ENCODE data around the gene ITGA2. TPM values are rescaled to one million over a fixed set of nuclear protein-coding genes. Genes with fewer than 3 reads are reported as not detected.

Gene ITGA2
- total RNA-seq, 1 experiment from 2014 or later: 36.7 TPM

DNA sequence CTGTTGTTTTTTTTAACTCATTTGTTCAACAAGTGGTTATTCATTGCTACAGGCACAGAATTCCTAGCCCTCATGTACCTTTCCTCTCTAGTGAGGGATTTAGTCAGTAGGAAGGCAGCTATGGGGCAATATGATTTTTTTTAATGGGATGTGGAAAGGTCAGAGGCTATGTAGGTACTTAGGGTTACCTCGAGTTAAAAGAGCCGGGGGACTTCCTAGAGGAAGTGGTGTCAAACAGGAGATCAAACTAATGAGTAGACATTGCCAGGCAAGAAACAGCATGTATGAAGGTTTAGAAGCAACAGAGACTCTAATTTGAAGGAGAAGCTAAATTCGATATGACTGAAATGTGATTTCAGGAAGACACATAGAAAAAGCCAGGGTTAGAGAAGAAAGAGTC lies 50.7 kb downstream of the ITGA2 start:
- Histone ChIP-seq H3K36me3 (ENCODE audit: low read depth, low read length) (peaks cover 25% of the 10 kb centered on the region), H3K4me3 (ENCODE audit: low read length) (no peak overlapping the region), H3K4me2 (ENCODE audit: low read length) (no peak overlapping the region), H3K27ac (ENCODE audit: low read length) (no peak overlapping the region), H2AFZ (ENCODE audit: low read length) (no peak overlapping the region), H3K9ac (ENCODE audit: low read length) (no peak overlapping the region), H3K4me1 (ENCODE audit: insufficient read depth, low read length) (peaks cover 47% of the 10 kb centered on the region), H3K9me3 (ENCODE audit: low read length) (no peaks in the 10 kb centered on the region), H4K20me1 (ENCODE audit: low read length) (no peaks in the 10 kb centered on the region), H3K27me3 (ENCODE audit: low read length) (no peaks in the 10 kb centered on the region), H3K79me2 (ENCODE audit: low read length) (peaks cover 52% of the 10 kb centered on the region), H3K9me2 (replicated peaks; ENCODE audit: low read length) (no peaks in the 10 kb centered on the region), H3F3A (ENCODE audit: low read length, unreplicated experiment) (peaks cover 5% of the 10 kb centered on the region)
- ChIA-PET CTCF (no interaction called here), POLR2A (ENCODE audit: unreplicated experiment) (interaction anchor here (0.5 kb wide), 1 partner anchor 49 kb away, joined by 3 read pairs; no protein-coding TSS in a partner anchor)
- no TSS peak for BruUV-seq (replicated peaks)
- DNase-seq: no peak
- ATAC-seq: no peak
- intact Hi-C loops (cut with micrococcal nuclease): loop anchor here (5.0 kb wide), 1 partner anchor 93 kb away; no protein-coding TSS in a partner anchor
- no peak for TF ChIP-seq EZH2phosphoT487 (IDR thresholded peaks at IDR 0.05; ENCODE audit: borderline replicate concordance, low read length)
- TF ChIP-seq, protein P1, sequence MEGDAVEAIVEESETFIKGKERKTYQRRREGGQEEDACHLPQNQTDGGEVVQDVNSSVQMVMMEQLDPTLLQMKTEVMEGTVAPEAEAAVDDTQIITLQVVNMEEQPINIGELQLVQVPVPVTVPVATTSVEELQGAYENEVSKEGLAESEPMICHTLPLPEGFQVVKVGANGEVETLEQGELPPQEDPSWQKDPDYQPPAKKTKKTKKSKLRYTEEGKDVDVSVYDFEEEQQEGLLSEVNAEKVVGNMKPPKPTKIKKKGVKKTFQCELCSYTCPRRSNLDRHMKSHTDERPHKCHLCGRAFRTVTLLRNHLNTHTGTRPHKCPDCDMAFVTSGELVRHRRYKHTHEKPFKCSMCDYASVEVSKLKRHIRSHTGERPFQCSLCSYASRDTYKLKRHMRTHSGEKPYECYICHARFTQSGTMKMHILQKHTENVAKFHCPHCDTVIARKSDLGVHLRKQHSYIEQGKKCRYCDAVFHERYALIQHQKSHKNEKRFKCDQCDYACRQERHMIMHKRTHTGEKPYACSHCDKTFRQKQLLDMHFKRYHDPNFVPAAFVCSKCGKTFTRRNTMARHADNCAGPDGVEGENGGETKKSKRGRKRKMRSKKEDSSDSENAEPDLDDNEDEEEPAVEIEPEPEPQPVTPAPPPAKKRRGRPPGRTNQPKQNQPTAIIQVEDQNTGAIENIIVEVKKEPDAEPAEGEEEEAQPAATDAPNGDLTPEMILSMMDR (conservative IDR thresholded peaks at IDR 0.05; ENCODE audit: low read depth, low read length): no peak
- TF ChIP-seq EZH2 (IDR thresholded peaks at IDR 0.05; ENCODE audit: low read length, unreplicated experiment): no peak

DNA sequence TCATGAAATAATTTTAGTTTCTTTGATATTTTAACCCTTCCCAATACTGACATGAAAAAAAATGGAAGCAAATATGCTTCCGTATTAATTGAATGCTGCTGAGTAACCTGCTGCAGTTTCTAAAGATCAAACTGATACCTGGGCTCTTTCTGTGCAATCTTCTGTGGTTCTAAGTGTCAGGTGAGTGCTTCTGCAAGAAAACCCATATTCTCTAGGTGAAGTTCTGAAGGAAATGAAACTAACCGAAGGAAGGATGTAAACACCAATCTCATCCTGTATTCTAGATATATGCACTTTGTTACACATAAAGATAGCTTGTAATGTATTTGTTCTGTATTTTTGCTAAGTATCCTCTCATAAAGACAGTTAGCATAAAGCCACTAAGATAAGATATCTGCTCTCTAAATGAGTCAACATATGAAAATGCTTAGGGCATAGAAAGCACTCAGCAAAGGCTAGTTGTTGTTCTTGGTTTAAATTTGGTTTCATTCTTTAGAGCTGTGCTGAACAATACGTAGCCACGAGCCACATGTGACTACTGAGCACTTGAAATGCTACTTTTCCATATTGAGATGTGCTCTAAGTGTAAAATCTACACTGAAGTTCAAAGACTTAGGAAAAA lies 52.0 kb downstream of the ITGA2 start:
- Histone ChIP-seq H3F3A (ENCODE audit: low read length, unreplicated experiment) (peaks cover 5% of the 10 kb centered on the region), H2AFZ (ENCODE audit: low read length) (no peak overlapping the region), H4K20me1 (ENCODE audit: low read length) (no peaks in the 10 kb centered on the region), H3K4me3 (ENCODE audit: low read length) (no peak overlapping the region), H3K27ac (ENCODE audit: low read length) (no peak overlapping the region), H3K27me3 (ENCODE audit: low read length) (no peaks in the 10 kb centered on the region), H3K4me2 (ENCODE audit: low read length) (no peak overlapping the region), H3K9me2 (replicated peaks; ENCODE audit: low read length) (no peaks in the 10 kb centered on the region), H3K9me3 (ENCODE audit: low read length) (no peaks in the 10 kb centered on the region), H3K9ac (ENCODE audit: low read length) (no peak overlapping the region), H3K36me3 (ENCODE audit: low read depth, low read length) (peaks cover 31% of the 10 kb centered on the region), H3K4me1 (ENCODE audit: insufficient read depth, low read length) (peaks cover 43% of the 10 kb centered on the region), H3K79me2 (ENCODE audit: low read length) (peaks cover 41% of the 10 kb centered on the region)
- TF ChIP-seq EZH2phosphoT487 (IDR thresholded peaks at IDR 0.05; ENCODE audit: borderline replicate concordance, low read length): no peak
- no peak for TF ChIP-seq EZH2 (IDR thresholded peaks at IDR 0.05; ENCODE audit: low read length, unreplicated experiment)
- TF ChIP-seq, protein P1 (conservative IDR thresholded peaks at IDR 0.05; ENCODE audit: low read depth, low read length): no peak
- no peak for DNase-seq
- no TSS peak for BruUV-seq (replicated peaks)
- intact Hi-C loops (cut with micrococcal nuclease): no loop called here
- ChIA-PET CTCF (no interaction called here), POLR2A (ENCODE audit: unreplicated experiment) (no interaction called here)
- no peak for ATAC-seq

DNA sequence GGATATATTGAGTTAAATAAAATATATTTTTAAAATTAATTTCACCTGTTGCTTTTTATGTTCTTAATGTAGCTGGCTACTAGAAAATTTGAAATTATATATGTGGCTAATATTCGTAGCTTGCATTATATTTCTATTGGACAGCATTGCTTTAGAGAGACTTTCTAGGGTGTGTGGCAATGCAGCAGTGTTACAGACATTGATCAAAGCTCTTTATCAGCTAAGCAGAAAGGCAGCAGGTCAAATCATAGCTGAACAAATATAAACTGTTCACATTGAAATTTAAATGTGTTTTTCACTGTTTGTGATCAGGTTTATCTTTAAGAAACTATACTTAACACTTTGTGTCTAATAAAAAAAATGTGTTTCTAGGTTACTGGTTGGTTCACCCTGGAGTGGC lies 52.6 kb downstream of the ITGA2 start:
- ATAC-seq (no peak), DNase-seq (no peak)
- Histone ChIP-seq H3K9me3 (ENCODE audit: low read length) (no peaks in the 10 kb centered on the region), H4K20me1 (ENCODE audit: low read length) (no peaks in the 10 kb centered on the region), H3K27me3 (ENCODE audit: low read length) (no peaks in the 10 kb centered on the region), H3K4me2 (ENCODE audit: low read length) (no peak overlapping the region), H3K4me3 (ENCODE audit: low read length) (no peak overlapping the region), H3F3A (ENCODE audit: low read length, unreplicated experiment) (peaks cover 3% of the 10 kb centered on the region), H3K79me2 (ENCODE audit: low read length) (peaks cover 35% of the 10 kb centered on the region), H3K27ac (ENCODE audit: low read length) (no peak overlapping the region), H2AFZ (ENCODE audit: low read length) (no peak overlapping the region), H3K4me1 (ENCODE audit: insufficient read depth, low read length) (peaks cover 37% of the 10 kb centered on the region), H3K9me2 (replicated peaks; ENCODE audit: low read length) (no peaks in the 10 kb centered on the region), H3K9ac (ENCODE audit: low read length) (no peak overlapping the region), H3K36me3 (ENCODE audit: low read depth, low read length) (peaks cover 28% of the 10 kb centered on the region)
- ChIA-PET POLR2A (ENCODE audit: unreplicated experiment) (no interaction called here), CTCF (no interaction called here)
- intact Hi-C loops (cut with micrococcal nuclease): no loop called here
- BruUV-seq (replicated peaks): no TSS peak
- TF ChIP-seq, protein P1 (conservative IDR thresholded peaks at IDR 0.05; ENCODE audit: low read depth, low read length): no peak
- TF ChIP-seq EZH2phosphoT487 (IDR thresholded peaks at IDR 0.05; ENCODE audit: borderline replicate concordance, low read length) (no peak), EZH2 (IDR thresholded peaks at IDR 0.05; ENCODE audit: low read length, unreplicated experiment) (no peak)
